Measurements from ENCODE around the gene SLC3A2. TPM values are rescaled to one million over a fixed set of nuclear protein-coding genes. Genes with fewer than 3 reads are reported as not detected.
"Not testable (repeated sequence)": the region's sequence is repeated elsewhere in the genome, so short reads cannot be mapped to it uniquely, and the experiment has no call there.

Gene SLC3A2
- total RNA-seq, 1 experiment from 2014 or later, result 334 TPM

DNA sequence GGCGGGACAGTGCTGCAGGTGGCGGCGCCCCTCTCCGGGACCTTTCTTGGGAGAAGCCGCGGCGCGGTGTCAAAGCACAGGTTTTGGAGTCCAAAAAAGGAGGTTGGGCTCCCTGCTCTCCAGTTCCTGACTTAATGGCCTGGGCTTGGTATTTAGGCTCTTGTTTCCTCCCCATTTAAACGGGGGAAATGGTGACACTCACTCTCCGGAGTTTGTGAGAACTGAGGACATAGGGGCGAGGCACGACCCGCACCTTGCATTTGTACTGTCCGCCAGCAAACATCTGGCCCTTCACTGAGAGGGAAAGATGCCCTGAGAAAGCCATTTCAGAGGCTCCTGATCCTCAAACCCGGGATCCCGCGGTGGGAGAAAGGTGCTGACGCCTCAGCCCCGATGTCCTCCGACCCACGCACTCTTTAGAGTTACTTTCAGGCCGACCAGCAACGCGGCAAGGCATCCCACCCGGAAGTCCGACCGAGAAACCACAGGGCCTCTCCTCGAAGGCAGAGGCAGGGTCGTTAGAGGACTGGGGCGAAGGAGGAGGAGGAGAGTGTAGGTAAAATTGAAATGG, 38.4 kb upstream of the SLC3A2 start:
- ChIA-PET CTCF (interaction anchor here (1.1 to 3.4 kb wide), 3 partner anchors 14 to 55 kb away, joined by 4 to 29 read pairs (median 4); partner anchors contain the start of gene TMEM179B), POLR2A (interaction anchor here (0.6 to 3.4 kb wide), 12 partner anchors 10 to 268 kb away, joined by 3 to 83 read pairs (median 14); partner anchors contain the start of genes EEF1G, HNRNPUL2, SLC3A2 and STX5)
- no peak overlapping the region for H3K27ac Mint-ChIP-seq
- peak; percentile 53 for DNase-seq (ENCODE audit: low spot score)
- TF ChIP-seq, protein P1, sequence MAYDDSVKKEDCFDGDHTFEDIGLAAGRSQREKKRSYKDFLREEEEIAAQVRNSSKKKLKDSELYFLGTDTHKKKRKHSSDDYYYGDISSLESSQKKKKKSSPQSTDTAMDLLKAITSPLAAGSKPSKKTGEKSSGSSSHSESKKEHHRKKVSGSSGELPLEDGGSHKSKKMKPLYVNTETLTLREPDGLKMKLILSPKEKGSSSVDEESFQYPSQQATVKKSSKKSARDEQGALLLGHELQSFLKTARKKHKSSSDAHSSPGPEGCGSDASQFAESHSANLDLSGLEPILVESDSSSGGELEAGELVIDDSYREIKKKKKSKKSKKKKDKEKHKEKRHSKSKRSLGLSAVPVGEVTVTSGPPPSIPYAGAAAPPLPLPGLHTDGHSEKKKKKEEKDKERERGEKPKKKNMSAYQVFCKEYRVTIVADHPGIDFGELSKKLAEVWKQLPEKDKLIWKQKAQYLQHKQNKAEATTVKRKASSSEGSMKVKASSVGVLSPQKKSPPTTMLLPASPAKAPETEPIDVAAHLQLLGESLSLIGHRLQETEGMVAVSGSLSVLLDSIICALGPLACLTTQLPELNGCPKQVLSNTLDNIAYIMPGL (CRISPR knock-in tag; IDR thresholded peaks at IDR 0.05), result 0 out of 2 replicates have a peak, but pooled peaks have one; percentile 3
- TF ChIP-seq ZNF423 (CRISPR knock-in tag; IDR thresholded peaks at IDR 0.05) (peak; percentile 56; the same call in 1 of the 2 replicates), RELA (CRISPR knock-in tag; IDR thresholded peaks at IDR 0.05; ENCODE audit: borderline replicate concordance) (no peak), SOX15 (CRISPR knock-in tag; IDR thresholded peaks at IDR 0.05) (no peak), TEAD1 (CRISPR knock-in tag; IDR thresholded peaks at IDR 0.05) (0 out of 2 replicates have a peak, but pooled peaks have one; percentile 38)
- TF ChIP-seq, protein P2, sequence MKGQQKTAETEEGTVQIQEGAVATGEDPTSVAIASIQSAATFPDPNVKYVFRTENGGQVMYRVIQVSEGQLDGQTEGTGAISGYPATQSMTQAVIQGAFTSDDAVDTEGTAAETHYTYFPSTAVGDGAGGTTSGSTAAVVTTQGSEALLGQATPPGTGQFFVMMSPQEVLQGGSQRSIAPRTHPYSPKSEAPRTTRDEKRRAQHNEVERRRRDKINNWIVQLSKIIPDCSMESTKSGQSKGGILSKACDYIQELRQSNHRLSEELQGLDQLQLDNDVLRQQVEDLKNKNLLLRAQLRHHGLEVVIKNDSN (CRISPR knock-in tag; IDR thresholded peaks at IDR 0.05), result 0 out of 2 replicates have a peak, but pooled peaks have one; percentile 27
- TF ChIP-seq, protein P3, sequence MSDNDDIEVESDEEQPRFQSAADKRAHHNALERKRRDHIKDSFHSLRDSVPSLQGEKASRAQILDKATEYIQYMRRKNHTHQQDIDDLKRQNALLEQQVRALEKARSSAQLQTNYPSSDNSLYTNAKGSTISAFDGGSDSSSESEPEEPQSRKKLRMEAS (CRISPR knock-in tag; IDR thresholded peaks at IDR 0.05), result peak; percentile 52
- H3K36me3 Mint-ChIP-seq, result peaks cover 19% of the 10 kb centered on the region
- no peak overlapping the region for H3K4me3 Mint-ChIP-seq
- H3K4me1 Mint-ChIP-seq, result peaks cover 15% of the 10 kb centered on the region
- H3K27me3 Mint-ChIP-seq (ENCODE audit: low read depth), result no peaks in the 10 kb centered on the region
- peaks cover 9% of the 10 kb centered on the region for H3K9me3 Mint-ChIP-seq
- ATAC-seq, result peak; percentile 2

DNA sequence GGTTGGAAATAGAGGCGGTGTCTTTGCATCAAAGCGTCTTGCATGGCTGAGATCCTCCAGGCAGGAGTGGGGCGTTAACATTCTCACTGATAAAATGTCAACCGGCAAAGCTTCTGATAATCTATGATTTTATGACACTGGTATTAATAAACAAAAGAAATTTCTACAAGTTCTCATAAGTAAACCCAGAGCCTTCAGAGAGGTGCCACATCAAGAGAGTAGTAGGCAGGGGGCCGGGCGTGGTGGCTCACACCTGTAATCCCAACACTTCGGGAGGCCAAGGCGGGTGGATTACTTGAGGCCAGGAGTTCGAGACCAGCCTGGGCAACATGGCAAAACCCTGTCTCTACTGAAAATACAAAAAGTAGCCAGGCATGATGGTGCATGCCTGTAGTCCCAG, 37.8 kb upstream of the SLC3A2 start:
- CTCF ChIA-PET; H3K4me3 Mint-ChIP-seq; H3K27me3 Mint-ChIP-seq (ENCODE audit: low read depth); ATAC-seq; DNase-seq (ENCODE audit: low spot score); H3K27ac Mint-ChIP-seq: not testable (repeated sequence)
- Mint-ChIP-seq H3K9me3 (peaks cover 12% of the 10 kb centered on the region), H3K4me1 (peaks cover 11% of the 10 kb centered on the region), H3K36me3 (peaks cover 17% of the 10 kb centered on the region)
- POLR2A ChIA-PET, result interaction anchor here (0.6 to 1.5 kb wide), 3 partner anchors 10 to 38 kb away, joined by 3 to 5 read pairs (median 3); partner anchors contain the start of genes SLC3A2 and TEX54

DNA sequence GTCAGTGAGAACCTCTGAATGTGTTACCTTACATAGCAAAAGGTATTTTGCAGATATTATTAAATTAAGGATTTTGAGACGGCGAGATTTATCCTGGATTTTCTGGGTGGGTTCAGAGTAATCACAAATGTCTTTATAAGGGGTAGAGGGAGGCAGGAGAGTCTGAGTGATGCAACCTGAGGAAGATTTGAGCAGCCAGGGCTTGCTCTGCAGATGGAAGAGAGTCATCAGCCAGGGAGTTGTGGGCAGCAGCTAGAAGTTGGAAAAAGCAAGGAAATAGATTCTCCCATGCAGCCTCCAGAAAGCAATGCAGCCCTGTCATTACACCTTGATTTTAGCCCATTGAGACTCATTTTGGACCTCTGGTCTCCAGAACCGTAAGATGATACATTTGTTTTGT, 37.2 kb upstream of the SLC3A2 start:
- H3K27me3 Mint-ChIP-seq (ENCODE audit: low read depth), result no peaks in the 10 kb centered on the region

DNA sequence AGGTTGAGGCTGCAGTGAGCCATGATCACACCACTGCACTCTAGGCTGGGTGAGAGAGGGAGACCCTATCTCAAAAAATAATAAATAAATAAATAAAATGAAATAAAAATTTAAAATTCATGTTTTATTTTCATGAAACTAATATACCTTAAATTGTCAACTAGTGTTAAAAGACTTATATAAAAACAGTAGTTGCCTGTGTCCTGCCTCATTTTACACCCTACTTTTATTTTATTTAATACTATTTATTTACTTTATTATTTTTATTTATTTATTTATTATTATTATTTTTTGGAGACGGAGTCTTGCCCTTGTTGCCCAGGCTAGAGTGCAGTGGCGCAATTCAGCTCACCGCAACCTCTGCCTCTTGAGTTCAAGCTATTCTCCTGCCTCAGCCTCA, 36.5 kb upstream of the SLC3A2 start:
- peaks cover 8% of the 10 kb centered on the region for H3K4me1 Mint-ChIP-seq
- peak; percentile 95 for TF ChIP-seq HMGA2 (CRISPR knock-in tag; IDR thresholded peaks at IDR 0.05)
- TF ChIP-seq, protein P4, sequence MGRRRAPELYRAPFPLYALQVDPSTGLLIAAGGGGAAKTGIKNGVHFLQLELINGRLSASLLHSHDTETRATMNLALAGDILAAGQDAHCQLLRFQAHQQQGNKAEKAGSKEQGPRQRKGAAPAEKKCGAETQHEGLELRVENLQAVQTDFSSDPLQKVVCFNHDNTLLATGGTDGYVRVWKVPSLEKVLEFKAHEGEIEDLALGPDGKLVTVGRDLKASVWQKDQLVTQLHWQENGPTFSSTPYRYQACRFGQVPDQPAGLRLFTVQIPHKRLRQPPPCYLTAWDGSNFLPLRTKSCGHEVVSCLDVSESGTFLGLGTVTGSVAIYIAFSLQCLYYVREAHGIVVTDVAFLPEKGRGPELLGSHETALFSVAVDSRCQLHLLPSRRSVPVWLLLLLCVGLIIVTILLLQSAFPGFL (CRISPR knock-in tag; IDR thresholded peaks at IDR 0.05; ENCODE audit: borderline replicate concordance), result no peak
- H3K27ac Mint-ChIP-seq, result no peak overlapping the region
- H3K9me3 Mint-ChIP-seq, result peaks cover 17% of the 10 kb centered on the region
- POLR2A ChIA-PET, result interaction anchor here (1.5 kb wide), 1 partner anchor 11 kb away, joined by 5 read pairs; no protein-coding TSS in a partner anchor
- H3K4me3 Mint-ChIP-seq, result no peak overlapping the region
- ATAC-seq, result no peak
- peaks cover 18% of the 10 kb centered on the region for H3K36me3 Mint-ChIP-seq
- no peaks in the 10 kb centered on the region for H3K27me3 Mint-ChIP-seq (ENCODE audit: low read depth)
- DNase-seq (ENCODE audit: low spot score), result no peak
- CTCF ChIA-PET, result no interaction called here

More for the DNA sequence above, 37.2 kb upstream of the SLC3A2 start:
- peaks cover 17% of the 10 kb centered on the region for H3K9me3 Mint-ChIP-seq
- peaks cover 11% of the 10 kb centered on the region for H3K4me1 Mint-ChIP-seq
- ChIA-PET POLR2A (interaction anchor here (1.5 kb wide), 1 partner anchor 12 kb away, joined by 5 read pairs; no protein-coding TSS in a partner anchor), CTCF (no interaction called here)
- peak overlapping the region; percentile 69 for H3K27ac Mint-ChIP-seq
- no peak overlapping the region for H3K4me3 Mint-ChIP-seq
- no peak for ATAC-seq
- no peak for DNase-seq (ENCODE audit: low spot score)
- peaks cover 21% of the 10 kb centered on the region for H3K36me3 Mint-ChIP-seq
- TF ChIP-seq NR2C2 (CRISPR knock-in tag; IDR thresholded peaks at IDR 0.05) (no peak), GABPB1 (CRISPR knock-in tag; IDR thresholded peaks at IDR 0.05) (0 out of 2 replicates have a peak, but pooled peaks have one; percentile 17), ZNF219 (CRISPR knock-in tag; IDR thresholded peaks at IDR 0.05; ENCODE audit: borderline replicate concordance) (no peak), CREM (CRISPR knock-in tag; IDR thresholded peaks at IDR 0.05) (no peak), RORB (CRISPR knock-in tag; IDR thresholded peaks at IDR 0.05) (no peak), JAZF1 (CRISPR knock-in tag; IDR thresholded peaks at IDR 0.05) (no peak), EMX1 (CRISPR knock-in tag; IDR thresholded peaks at IDR 0.05) (no peak)
- TF ChIP-seq, protein P5, sequence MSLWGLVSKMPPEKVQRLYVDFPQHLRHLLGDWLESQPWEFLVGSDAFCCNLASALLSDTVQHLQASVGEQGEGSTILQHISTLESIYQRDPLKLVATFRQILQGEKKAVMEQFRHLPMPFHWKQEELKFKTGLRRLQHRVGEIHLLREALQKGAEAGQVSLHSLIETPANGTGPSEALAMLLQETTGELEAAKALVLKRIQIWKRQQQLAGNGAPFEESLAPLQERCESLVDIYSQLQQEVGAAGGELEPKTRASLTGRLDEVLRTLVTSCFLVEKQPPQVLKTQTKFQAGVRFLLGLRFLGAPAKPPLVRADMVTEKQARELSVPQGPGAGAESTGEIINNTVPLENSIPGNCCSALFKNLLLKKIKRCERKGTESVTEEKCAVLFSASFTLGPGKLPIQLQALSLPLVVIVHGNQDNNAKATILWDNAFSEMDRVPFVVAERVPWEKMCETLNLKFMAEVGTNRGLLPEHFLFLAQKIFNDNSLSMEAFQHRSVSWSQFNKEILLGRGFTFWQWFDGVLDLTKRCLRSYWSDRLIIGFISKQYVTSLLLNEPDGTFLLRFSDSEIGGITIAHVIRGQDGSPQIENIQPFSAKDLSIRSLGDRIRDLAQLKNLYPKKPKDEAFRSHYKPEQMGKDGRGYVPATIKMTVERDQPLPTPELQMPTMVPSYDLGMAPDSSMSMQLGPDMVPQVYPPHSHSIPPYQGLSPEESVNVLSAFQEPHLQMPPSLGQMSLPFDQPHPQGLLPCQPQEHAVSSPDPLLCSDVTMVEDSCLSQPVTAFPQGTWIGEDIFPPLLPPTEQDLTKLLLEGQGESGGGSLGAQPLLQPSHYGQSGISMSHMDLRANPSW (CRISPR knock-in tag; conservative IDR thresholded peaks at IDR 0.05; ENCODE audit: low read depth), result no peak
